Effector CD8-positive, alpha-beta T cell (primary cell): ENCODE measurements around the gene ATP5PO.
"Not testable (repeated sequence)": the region's sequence is repeated elsewhere in the genome, so short reads cannot be mapped to it uniquely, and the experiment has no call there.

ENCODE experiments used
- DNase-seq: peaks from one replicate; lab custom pipeline; 2025; lab: John Stamatoyannopoulos, UW

ATP5PO gene

DNA sequence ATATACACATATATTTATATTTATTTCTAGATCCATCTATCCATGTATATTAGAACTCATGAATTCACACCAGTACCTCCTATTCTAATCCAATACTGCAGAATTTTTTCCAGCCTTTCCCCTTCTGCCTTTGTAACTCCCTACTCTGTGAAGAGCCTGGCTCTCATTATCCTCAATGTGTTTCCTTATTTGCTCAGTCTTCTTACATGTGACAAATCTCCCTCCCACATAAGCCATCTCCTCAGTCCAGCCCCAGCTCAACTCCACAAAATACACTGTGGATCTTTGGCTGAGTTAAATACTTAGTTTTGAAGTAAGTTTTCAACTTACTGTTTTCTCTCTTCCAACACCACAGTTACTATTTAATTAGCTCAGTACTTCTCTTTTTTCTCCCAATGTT is 45.7 kb downstream of the ATP5PO start:
- no peak for DNase-seq

DNA sequence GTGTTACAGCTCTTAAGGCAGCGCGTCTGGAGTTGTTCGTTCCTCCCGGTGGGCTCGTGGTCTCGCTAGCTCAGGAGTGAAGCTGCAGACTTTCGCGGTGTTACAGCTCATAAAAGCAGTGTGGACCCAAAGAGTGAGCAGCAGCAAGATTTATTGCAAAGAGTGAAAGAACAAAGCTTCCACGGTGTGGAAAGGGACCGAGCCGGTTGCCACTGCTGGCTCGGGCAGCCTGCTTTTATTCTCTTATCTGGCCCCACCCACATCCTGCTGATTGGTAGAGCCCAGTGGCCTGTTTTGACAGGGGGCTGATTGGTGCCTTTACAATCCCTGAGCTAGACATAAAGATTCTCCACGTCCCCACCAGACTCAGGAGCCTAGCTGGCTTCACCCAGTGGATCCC is 47.7 kb downstream of the ATP5PO start:
- not testable (repeated sequence) for DNase-seq

DNA sequence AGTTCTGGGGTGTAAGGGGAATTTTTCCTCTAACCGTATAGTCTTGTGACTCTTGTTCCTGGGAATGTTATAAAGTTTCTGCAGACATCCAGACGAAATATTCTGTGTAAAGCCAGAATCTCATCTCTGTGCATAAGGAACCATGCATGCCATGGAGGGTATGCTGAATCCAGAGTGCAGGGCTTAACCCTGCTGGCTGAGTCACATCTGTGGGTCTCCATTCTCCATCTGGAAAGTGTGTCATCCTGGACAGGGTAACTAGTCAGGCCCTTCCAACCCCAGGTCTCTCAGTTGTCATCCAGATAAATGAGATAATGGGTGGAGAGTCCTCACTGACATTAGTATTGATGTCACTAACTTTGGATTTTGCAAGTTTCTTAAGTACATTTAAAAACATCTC is 48.8 kb downstream of the ATP5PO start:
- DNase-seq = no peak

DNA sequence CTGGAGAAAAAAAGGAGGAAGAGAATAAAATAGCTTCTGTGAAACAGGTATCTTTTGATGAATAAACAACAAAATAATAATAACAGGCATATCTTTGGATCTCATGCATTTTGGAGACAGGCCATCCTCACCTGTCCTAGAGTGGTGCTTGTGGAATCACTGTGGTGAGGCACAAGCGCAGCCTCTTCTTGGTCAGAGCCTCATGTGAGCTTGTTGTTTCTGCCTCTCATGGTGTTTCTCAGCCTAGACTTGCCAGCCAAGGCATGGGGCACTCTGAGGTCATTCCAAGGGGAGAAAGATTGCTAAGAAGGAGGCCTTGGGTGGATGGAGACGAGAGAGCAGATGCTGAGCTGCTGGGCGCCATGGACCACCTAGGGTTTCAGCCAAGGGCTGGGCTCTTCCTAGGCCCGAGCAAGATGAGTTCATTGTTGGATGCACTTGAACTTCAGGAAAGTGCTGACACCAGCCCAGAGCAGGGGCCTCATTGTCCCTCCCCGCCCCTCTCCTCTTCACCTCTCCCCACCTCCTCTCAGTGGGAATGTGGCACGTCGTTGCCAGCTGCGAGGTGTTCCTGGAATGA is 49.5 kb downstream of the ATP5PO start:
- DNase-seq = no peak

DNA sequence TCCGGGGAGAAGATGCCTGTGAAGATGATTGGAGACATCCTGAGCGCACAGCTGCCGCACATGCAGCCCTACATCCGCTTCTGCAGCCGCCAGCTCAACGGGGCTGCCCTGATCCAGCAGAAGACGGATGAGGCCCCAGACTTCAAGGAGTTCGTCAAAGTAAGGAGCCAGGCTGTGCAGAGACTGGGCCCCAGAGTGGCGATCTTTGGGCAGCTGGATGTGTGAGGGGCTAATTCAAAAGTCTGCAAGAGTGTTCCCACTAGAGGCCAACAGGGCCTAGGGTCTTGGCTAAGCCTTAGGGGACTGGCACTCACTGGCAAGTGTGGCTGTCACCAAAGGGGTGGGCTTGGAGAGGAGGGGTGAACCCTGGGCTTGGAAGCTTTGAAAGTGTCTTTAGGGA is 50.4 kb downstream of the ATP5PO start:
- no peak for DNase-seq

DNA sequence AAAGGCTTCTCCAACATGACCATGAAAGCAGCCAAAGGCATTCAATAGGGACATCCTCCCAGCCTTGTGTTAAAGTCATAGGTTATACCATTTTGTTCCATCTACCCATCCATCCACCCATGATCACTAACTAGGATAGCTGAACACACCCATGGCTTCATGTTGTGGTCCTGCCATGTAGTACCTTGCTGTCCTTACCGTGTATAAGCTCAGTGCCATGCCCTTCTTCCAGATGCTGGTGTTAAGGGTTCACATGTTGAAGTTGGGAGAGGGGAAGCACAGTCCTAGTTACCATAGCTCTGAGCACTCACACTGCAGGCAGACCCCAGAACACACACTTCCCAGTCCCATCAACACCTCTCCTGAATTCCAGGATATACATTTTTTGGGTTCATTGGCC is 51.5 kb downstream of the ATP5PO start:
- no peak for DNase-seq

DNA sequence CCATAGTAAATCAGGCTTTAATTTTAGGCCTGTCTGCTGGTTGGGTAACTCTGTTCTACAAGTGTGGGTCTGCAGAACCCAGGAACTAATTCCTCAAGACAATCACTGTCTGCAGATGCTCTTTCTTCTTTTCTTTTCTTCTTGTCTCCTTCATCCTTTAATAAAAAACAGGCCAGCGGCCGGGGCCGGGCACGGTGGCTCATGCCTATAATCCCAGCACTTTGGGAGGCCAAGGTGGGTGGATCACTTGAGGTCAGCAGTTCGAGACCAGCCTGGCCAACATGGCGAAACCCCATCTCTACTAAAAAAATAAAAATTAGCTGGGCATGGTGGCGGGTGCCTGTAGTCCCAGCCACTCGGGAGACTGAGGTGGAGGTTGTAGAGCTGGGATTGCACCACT is 52.4 kb downstream of the ATP5PO start:
- not testable (repeated sequence) for DNase-seq

DNA sequence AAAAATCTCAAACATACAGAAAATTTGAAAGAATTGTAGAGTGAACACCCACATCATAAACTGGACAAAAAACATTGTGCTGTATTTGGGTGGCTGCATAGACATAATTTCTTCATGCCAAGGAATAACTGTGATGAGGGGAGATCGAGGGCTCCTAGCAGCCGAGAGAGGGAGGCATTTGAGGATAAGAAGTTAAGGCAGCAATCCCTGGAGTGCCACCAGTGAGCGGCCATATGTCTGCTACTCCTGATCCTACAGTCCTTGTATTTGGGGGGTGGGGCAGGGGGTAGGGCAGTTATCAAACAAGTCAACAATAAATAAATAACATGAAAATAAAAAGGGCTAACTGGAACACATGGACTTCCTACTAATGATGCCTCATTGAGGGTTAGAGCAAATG is 54.5 kb downstream of the ATP5PO start:
- no peak for DNase-seq

DNA sequence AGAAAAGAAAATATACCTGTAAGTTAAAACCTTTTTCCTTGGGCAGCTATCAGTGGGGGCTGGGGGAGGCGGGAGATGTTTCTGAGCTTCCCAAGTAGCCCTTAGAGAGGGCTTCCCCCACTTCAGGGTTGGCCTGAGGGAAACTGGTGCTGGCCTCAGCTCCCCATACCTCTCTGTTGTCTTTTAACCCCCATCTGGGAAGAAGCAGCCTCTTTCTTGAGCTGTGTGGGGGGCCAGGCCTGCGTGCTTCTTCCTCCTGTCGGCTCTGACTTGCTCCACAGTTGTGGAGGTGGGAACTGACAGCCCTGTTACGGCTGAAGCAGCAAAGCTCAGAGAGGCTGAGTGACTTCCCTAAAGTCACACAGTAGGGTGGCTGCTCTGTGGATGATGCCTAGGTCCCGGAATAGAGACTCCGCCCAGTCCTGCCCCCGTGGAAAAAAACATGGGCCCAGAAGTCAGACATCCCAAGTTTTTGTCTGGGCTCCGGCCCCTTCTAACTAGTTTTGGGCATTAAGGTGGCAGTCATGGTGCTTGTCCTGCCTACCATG is 55.2 kb downstream of the ATP5PO start:
- no peak for DNase-seq

DNA sequence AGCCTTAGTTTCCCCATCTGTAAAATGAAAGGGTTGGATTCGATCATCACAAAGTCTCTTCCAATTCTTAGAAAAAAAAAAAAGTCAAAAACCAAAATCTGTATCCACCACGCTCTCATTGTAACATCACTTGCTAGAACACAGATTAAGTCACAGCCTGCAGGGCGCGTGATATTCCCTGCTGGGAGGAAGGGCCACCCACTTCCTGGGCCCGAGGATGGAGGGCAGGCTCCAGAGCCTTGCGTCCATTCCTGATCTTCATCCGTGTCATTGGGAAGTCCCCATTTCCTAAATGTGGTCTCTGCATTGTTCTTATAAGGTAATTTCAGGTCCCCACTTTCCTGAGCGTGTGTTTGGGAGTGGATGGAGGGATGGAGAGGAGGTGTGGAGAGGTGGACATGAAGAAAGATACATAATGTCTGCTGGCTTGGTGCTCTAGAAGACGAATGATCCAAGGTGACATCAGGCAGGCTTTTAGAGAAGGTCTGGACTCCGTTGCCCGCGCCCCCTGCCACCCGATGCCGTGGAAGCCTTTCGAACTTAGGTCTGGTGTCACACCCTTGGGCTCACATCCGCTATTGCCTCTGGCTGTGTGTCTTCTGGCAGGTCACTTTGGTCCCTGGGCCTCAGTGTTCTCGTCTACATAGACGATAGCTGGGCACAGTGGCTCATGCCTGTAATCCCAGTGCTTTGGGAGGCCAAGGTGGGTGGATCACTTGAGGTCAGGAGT is 56.1 kb downstream of the ATP5PO start:
- no peak for DNase-seq

DNA sequence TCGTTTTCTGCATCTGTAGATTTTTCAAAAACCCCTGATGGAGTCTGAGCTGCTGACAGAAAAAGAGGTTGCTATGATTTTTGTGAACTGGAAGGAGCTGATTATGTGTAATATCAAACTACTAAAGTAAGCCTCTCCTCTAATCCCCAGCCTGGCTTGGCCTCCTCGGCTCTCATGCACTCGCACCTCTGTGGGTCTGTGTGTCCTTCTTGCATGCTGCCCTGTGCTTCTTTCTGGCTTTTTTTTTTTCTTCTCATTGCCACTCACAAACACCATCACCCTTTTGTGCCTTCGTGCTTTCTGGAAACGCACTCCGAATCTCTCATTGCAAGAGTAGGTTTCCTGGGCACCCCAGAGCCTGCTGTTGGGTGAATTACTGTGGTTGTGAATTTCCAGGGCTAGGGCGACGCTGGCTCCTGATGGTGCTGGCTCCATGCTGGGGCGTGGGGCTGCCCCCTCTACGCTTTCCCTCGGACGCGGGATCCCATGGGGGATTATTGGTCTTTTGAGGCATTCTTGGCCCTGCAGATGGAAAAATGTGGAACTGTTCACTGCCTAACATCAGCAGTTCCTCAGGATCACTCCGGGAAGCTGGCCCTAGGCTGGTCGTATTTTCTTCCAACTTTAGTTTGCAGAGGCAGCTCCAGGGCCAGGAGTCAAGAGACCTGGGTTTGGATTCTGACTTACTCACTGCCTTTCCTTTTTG is 56.8 kb downstream of the ATP5PO start:
- no peak for DNase-seq

DNA sequence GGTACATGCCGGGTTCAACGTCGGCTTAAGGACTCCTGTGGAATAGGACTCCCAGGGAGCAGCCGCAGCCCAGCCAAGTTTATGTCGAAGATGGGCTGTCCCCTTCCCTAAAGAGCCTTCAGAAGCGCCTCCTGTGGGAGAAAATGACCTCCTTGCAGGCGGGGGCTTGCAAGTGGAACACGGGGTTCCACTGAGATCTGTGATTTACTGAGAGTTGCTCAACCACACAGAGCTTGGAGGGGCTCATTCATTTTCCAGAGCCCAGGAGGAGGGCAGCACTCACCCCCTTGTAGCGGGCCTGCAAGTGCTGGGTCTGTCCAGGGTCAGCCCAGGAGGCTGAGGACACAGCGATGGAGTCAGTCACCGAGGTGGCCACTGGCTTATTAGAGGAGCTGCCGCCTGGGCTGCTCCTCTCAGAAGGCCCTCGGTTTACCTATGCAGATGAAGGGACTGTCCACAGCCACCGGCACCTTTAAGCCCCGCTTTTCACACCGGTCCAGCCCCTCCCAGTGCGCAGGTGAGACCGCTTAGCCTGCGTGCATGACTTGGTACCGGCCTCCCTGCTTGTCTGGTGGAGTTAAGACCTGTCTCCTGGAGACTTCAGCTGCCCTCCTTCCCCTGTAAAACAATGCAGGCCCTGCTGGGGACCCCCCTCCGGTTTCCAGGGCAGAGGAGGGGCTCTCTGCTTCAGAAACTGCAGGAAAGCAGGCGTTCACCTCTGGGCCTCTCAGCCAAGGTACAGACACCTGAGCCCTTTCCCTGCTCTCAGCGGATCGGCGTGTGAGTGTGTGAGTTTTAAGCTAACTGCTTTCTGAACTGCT is 57.5 kb downstream of the ATP5PO start:
- no peak for DNase-seq

DNA sequence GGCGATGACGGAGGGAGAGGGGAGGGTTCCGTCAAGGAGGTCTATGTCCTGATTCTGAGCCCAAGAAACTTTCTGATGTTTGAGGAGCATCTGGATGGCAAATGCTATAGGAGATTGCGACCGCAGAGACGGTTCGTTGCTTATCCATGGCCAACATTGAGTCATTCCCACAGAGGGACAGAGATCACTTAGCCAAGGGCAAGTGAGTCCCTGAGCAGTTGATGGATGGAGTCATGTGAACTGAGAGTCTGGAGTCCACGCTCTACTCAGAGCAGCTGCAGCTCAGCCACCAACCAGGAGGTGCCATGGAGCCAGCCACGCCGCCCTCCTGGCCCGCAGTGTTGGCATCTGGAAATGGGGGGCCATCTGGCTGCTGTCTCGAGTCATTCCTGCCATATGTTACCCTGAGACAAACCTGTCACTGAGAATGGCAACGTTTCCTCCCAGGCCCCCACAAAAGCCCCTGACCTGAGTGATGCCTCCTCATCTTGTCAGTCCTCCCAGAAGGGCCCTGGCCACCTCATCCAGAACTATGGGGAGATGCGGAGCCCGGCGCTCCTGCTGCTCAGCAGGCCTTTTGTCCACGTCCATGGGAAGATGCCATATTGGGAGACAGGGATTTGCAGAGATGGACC is 58.6 kb downstream of the ATP5PO start:
- DNase-seq = no peak

DNA sequence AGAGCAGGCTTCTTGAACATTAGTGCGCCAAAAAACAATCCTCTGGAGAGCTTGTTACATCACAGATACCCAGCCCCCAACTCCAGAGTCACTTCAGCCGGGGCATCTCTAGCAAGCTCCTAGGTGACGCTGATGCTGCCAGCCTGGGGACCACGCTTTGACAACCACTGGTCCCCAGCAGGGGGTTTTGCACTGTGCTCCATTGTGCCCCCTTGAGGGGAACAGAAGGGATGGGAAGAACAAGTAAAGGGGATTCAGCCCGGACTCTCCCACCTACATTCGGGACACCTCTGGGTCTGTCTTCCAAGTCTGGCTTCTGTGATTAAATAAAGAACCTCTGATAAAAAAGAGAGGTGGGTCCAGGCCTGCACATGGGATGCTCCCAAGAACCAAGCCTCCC is 60.4 kb downstream of the ATP5PO start:
- no peak for DNase-seq

DNA sequence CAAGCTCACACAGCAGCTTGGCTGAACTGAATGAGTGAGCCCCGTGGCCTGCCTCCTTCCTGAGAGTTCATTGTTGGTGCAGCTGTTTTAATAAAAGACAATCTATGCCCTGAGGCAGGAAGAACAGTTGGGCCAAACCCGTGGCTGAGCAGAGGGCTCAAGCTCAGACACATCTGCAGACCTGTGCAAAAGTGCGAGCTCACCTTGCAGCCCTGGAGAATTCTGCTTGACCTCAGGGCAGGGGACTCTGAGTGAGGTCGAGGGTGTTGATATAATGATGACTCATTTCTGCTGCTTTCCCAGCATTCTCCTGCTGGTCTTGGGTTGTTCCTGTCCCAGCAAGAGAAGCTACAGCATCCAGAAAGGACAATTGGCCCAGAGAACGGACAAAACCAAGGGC is 61.0 kb downstream of the ATP5PO start:
- DNase-seq = no peak
